ENCODE results near the gene INTS11. TPM values are rescaled to one million over a fixed set of nuclear protein-coding genes. Genes with fewer than 3 reads are reported as not detected.

INTS11 gene
- total and polyA plus RNA-seq, 2 of the 13 experiments (the other 11 are each of a cell fraction or from before 2014, with no cell fraction given): 52.8 to 94.8 TPM

DNA sequence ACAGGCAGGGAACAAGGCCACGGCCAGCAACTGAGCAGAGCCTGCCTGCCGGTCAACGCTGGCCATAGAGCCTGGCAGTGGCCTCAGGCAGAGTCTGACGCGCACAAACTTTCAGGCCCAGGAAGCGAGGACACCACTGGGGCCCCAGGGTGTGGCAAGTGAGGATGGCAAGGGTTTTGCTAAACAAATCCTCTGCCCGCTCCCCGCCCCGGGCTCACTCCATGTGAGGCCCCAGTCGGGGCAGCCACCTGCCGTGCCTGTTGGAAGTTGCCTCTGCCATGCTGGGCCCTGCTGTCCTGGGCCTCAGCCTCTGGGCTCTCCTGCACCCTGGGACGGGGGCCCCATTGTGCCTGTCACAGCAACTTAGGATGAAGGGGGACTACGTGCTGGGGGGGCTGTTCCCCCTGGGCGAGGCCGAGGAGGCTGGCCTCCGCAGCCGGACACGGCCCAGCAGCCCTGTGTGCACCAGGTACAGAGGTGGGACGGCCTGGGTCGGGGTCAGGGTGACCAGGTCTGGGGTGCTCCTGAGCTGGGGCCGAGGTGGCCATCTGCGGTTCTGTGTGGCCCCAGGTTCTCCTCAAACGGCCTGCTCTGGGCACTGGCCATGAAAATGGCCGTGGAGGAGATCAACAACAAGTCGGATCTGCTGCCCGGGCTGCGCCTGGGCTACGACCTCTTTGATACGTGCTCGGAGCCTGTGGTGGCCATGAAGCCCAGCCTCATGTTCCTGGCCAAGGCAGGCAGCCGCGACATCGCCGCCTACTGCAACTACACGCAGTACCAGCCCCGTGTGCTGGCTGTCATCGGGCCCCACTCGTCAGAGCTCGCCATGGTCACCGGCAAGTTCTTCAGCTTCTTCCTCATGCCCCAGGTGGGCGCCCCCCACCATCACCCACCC is 6.9 kb upstream of the INTS11 start, which contains the start of gene TAS1R3:
TAS1R3 (plus strand) TSS at position 213 of the 898 bp plus-strand sequence; CDS start at position 279, 66 bp downstream.
- POLR2A ChIA-PET: interaction anchor here (1.0 to 1.8 kb wide), 4 partner anchors 13 to 100 kb away, joined by 3 to 7 read pairs (median 6); no protein-coding TSS in a partner anchor
- DNase-seq (ENCODE audit: low spot score): no peak
- 7% methylated on average over 5 of the region's 41 CpGs for WGBS (ENCODE audit: low lambda C conversion rate)
- Histone ChIP-seq H3K4me2 (ENCODE audit: low read depth, low read length) (peak within 1 kb of the TSS; percentile 87), H3K27me3 (ENCODE audit: control insufficient read depth in 1 of 2, insufficient read depth in 2 of 2, low read length in 2 of 2) (0 out of 5 replicates have a peak, but pooled peaks cover 0 to 4% of the 10 kb centered on the region in 2 experiments), H3K9me3 (ENCODE audit: low read length) (no peaks in the 10 kb centered on the region), H3K4me3 (replicated peaks in 1 of 3; ENCODE audit: insufficient read depth in 1 of 3, low read depth in 2 of 3, low read length in 3 of 3) (peak within 1 kb of the TSS; percentile 13 to 58 (median 47); a peak in 4 of 6 replicates), H3K79me2 (ENCODE audit: insufficient read depth, low read length) (peaks cover 1% of the 10 kb centered on the region), H3K36me3 (replicated peaks in 1 of 2; ENCODE audit: control insufficient read depth in 1 of 2, insufficient read depth in 2 of 2, low read length in 2 of 2) (peaks cover 0 to 3% of the 10 kb centered on the region in 2 experiments; a peak in 1 of 5 replicates), H2AFZ (ENCODE audit: low read length) (no peak within 1 kb of the TSS), H3K27ac (ENCODE audit: extremely low read length, insufficient read depth, low read length) (no peak within 1 kb of the TSS), H3K4me1 (ENCODE audit: insufficient read depth, low read length) (peaks cover 26% of the 10 kb centered on the region), H3K9ac (ENCODE audit: insufficient read depth, low read depth, low read length) (peak within 1 kb of the TSS; percentile 56), H4K20me1 (ENCODE audit: insufficient read depth, low read length) (peaks cover 7% of the 10 kb centered on the region; the same call in 1 of the 2 replicates)
- CTCF ChIA-PET (ENCODE audit: low intra/inter-chr PET ratio, low total read pairs): no interaction called here
- no TSS peak for BruUV-seq (replicated peaks)
- in situ Hi-C loops (cut with HindIII; ENCODE audit: extremely low pct_ligation_motif_present, low pct_unique_long_range_greater_than_20kb): no loop called here
- intact Hi-C loops (cut with micrococcal nuclease; ENCODE audit: unreplicated experiment): no loop called here
- FAIRE-seq: no peak
- ATAC-seq: peak; percentile 56
- TF ChIP-seq, protein P1, sequence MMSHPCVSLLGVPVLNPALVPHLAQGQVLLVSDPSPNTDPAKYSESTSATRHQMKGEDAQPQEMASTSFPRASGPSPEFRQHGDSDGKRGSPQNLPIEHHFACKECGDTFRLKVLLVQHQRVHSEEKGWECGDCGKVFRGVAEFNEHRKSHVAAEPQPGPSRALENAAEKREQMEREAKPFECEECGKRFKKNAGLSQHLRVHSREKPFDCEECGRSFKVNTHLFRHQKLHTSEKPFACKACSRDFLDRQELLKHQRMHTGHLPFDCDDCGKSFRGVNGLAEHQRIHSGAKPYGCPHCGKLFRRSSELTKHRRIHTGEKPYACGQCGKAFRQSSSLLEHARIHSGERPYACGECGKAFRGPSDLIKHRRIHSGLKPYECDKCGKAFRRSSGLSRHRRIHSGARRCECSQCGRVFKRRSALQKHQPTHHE (CRISPR knock-in tag; IDR thresholded peaks at IDR 0.05; ENCODE audit: borderline replicate concordance): 0 out of 2 replicates have a peak, but pooled peaks have one; percentile 31
- 0 out of 2 replicates have a peak, but pooled peaks have one; percentile 25 for TF ChIP-seq ERF (CRISPR knock-in tag; IDR thresholded peaks at IDR 0.05)
- TF ChIP-seq, protein P2, sequence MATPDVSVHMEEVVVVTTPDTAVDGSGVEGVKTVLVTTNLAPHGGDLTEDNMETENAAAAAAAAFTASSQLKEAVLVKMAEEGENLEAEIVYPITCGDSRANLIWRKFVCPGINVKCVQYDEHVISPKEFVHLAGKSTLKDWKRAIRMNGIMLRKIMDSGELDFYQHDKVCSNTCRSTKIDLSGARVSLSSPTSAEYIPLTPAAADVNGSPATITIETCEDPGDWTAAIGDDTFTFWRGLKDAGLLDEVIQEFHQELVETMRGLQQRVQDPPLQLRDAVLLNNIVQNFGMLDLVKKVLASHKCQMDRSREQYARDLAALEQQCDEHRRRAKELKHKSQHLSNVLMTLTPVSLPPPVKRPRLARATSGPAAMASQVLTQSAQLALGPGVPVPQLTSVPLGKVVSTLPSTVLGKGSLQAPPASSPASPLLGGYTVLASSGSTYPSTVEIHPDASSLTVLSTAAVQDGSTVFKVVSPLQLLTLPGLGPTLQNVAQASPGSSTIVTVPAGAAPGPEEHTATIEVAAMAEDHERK (CRISPR knock-in tag; IDR thresholded peaks at IDR 0.05; ENCODE audit: low read depth): no peak
- TF ChIP-seq ZNF335 (CRISPR knock-in tag; IDR thresholded peaks at IDR 0.05): peak; percentile 61; the same call in 1 of the 2 replicates
- no peak for TF ChIP-seq STAG1 (CRISPR knock-in tag; IDR thresholded peaks at IDR 0.05)
- TF ChIP-seq, protein P3, sequence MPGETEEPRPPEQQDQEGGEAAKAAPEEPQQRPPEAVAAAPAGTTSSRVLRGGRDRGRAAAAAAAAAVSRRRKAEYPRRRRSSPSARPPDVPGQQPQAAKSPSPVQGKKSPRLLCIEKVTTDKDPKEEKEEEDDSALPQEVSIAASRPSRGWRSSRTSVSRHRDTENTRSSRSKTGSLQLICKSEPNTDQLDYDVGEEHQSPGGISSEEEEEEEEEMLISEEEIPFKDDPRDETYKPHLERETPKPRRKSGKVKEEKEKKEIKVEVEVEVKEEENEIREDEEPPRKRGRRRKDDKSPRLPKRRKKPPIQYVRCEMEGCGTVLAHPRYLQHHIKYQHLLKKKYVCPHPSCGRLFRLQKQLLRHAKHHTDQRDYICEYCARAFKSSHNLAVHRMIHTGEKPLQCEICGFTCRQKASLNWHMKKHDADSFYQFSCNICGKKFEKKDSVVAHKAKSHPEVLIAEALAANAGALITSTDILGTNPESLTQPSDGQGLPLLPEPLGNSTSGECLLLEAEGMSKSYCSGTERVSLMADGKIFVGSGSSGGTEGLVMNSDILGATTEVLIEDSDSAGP (CRISPR knock-in tag; IDR thresholded peaks at IDR 0.05; ENCODE audit: borderline replicate concordance): peak; percentile 45; the same call in 1 of the 2 replicates
- TF ChIP-seq, protein P4, sequence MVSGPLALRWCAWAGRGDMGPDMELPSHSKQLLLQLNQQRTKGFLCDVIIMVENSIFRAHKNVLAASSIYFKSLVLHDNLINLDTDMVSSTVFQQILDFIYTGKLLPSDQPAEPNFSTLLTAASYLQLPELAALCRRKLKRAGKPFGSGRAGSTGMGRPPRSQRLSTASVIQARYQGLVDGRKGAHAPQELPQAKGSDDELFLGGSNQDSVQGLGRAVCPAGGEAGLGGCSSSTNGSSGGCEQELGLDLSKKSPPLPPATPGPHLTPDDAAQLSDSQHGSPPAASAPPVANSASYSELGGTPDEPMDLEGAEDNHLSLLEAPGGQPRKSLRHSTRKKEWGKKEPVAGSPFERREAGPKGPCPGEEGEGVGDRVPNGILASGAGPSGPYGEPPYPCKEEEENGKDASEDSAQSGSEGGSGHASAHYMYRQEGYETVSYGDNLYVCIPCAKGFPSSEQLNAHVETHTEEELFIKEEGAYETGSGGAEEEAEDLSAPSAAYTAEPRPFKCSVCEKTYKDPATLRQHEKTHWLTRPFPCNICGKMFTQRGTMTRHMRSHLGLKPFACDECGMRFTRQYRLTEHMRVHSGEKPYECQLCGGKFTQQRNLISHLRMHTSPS (CRISPR knock-in tag; IDR thresholded peaks at IDR 0.05; ENCODE audit: low read depth): peak; percentile 59
- TF ChIP-seq KDM2A (CRISPR knock-in tag; IDR thresholded peaks at IDR 0.05; ENCODE audit: borderline replicate concordance, low read depth): peak; percentile 47; the same call in 1 of the 2 replicates
- TF ChIP-seq, protein P5, sequence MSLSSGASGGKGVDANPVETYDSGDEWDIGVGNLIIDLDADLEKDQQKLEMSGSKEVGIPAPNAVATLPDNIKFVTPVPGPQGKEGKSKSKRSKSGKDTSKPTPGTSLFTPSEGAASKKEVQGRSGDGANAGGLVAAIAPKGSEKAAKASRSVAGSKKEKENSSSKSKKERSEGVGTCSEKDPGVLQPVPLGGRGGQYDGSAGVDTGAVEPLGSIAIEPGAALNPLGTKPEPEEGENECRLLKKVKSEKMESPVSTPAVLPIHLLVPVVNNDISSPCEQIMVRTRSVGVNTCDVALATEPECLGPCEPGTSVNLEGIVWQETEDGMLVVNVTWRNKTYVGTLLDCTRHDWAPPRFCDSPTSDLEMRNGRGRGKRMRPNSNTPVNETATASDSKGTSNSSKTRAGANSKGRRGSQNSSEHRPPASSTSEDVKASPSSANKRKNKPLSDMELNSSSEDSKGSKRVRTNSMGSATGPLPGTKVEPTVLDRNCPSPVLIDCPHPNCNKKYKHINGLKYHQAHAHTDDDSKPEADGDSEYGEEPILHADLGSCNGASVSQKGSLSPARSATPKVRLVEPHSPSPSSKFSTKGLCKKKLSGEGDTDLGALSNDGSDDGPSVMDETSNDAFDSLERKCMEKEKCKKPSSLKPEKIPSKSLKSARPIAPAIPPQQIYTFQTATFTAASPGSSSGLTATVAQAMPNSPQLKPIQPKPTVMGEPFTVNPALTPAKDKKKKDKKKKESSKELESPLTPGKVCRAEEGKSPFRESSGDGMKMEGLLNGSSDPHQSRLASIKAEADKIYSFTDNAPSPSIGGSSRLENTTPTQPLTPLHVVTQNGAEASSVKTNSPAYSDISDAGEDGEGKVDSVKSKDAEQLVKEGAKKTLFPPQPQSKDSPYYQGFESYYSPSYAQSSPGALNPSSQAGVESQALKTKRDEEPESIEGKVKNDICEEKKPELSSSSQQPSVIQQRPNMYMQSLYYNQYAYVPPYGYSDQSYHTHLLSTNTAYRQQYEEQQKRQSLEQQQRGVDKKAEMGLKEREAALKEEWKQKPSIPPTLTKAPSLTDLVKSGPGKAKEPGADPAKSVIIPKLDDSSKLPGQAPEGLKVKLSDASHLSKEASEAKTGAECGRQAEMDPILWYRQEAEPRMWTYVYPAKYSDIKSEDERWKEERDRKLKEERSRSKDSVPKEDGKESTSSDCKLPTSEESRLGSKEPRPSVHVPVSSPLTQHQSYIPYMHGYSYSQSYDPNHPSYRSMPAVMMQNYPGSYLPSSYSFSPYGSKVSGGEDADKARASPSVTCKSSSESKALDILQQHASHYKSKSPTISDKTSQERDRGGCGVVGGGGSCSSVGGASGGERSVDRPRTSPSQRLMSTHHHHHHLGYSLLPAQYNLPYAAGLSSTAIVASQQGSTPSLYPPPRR (CRISPR knock-in tag; IDR thresholded peaks at IDR 0.05; ENCODE audit: borderline replicate concordance): peak; percentile 37; the same call in 1 of the 2 replicates
